Neural progenitor cell (in vitro differentiated cells): ENCODE measurements around the gene RNF121. TPM values are rescaled to one million over a fixed set of nuclear protein-coding genes. Genes with fewer than 3 reads are reported as not detected.

ENCODE experiments used
- DNase-seq: peaks from one replicate; pipeline ENCODE4 v3.0.0-alpha.2; 2016; ENCODE audit warnings: low spot score
- H2AFZ ChIP-seq: fragments of 200-600 bp; sonication (generic); replicated peaks from 2 replicates; pipeline ENCODE4 v1.6.1; 2016; ENCODE audit warnings: antibody characterized with exemption
- H3F3A ChIP-seq: fragments of 200-600 bp; sonication (generic); 2 replicates; pipeline ENCODE4 v1.6.1; 2016; ENCODE audit warnings: antibody characterized with exemption, low read depth
- H3K27ac ChIP-seq: fragments of 200-600 bp; sonication (generic); 2 replicates; pipeline ENCODE4 v1.5.1; 2016; ENCODE audit warnings: mild to moderate bottlenecking
- H3K27me3 ChIP-seq: fragments of 200-600 bp; sonication (generic); 2 replicates; pipeline ENCODE4 v1.6.1; 2016; ENCODE audit warnings: mild to moderate bottlenecking, moderate library complexity
- H3K36me3 ChIP-seq: fragments of 200-600 bp; sonication (generic); 2 replicates; pipeline ENCODE4 v1.5.1; 2016
- H3K4me1 ChIP-seq: fragments of 200-600 bp; sonication (generic); 2 replicates; pipeline ENCODE4 v1.6.1; 2016; ENCODE audit warnings: mixed run types
- H3K4me2 ChIP-seq: fragments of 200-600 bp; sonication (generic); 2 replicates; pipeline ENCODE4 v1.6.1; 2016
- H3K4me3 ChIP-seq: fragments of 200-600 bp; sonication (generic); 2 replicates; pipeline ENCODE4 v1.5.1; 2016
- H3K79me2 ChIP-seq: fragments of 200-600 bp; sonication (generic); 2 replicates; pipeline ENCODE4 v1.6.1; 2016; ENCODE audit warnings: low read depth
- H3K9ac ChIP-seq: fragments of 200-600 bp; sonication (generic); 2 replicates; pipeline ENCODE4 v1.6.1; 2016
- H3K9me3 ChIP-seq: fragments of 200-600 bp; sonication (generic); 2 replicates; pipeline ENCODE4 v1.5.1; 2016; ENCODE audit warnings: low read depth
- H4K20me1 ChIP-seq: fragments of 200-600 bp; sonication (generic); 2 replicates; pipeline ENCODE4 v1.6.1; 2016; ENCODE audit warnings: low read depth
- H3K27ac Mint-ChIP-seq: 3 replicates; pipeline ENCODE4 v1.8.0; 2021; ENCODE audit warnings: mixed read lengths
- H3K27me3 Mint-ChIP-seq: 2 replicates; pipeline ENCODE4 v1.8.0; 2022; ENCODE audit warnings: low read depth, mild to moderate bottlenecking, inconsistent platforms, moderate library complexity, mixed read lengths; ENCODE audit not compliant: insufficient read depth
- H3K36me3 Mint-ChIP-seq: 3 replicates; pipeline ENCODE4 v1.8.0; 2021; ENCODE audit warnings: mixed read lengths
- H3K4me1 Mint-ChIP-seq: 3 replicates; pipeline ENCODE4 v1.8.0; 2021; ENCODE audit warnings: mixed read lengths
- H3K4me3 Mint-ChIP-seq: 3 replicates; pipeline ENCODE4 v1.8.0; 2021; ENCODE audit warnings: mild to moderate bottlenecking, moderate library complexity, mixed read lengths
- H3K9me3 Mint-ChIP-seq: 3 replicates; pipeline ENCODE4 v1.8.0; 2020; ENCODE audit warnings: mixed read lengths
- EZH2 ChIP-seq: fragments of 200-600 bp; sonication (generic); IDR thresholded peaks from 2 replicates; pipeline ENCODE4 v1.6.1; 2017; ENCODE audit warnings: antibody characterized with exemption, mild to moderate bottlenecking, moderate library complexity
- EZH2phosphoT487 ChIP-seq: fragments of 200-600 bp; sonication (generic); IDR thresholded peaks from 2 replicates; pipeline ENCODE4 v1.6.1; 2017; ENCODE audit warnings: antibody characterized with exemption
- total RNA-seq: library from RNA; depleted of rRNA; stranded (reverse); fragments of >200 nt; gene quantifications from 2 replicates; pipeline ENCODE4 v1.2.3, GENCODE V29; 2015; ENCODE audit warnings: low replicate concordance
- TF ChIP-seq, protein P1 (sequence below): fragments of 200-600 bp; sonication (generic); IDR thresholded peaks from 2 replicates; pipeline ENCODE4 v1.5.1; 2017; ENCODE audit warnings: antibody characterized with exemption, mild to moderate bottlenecking

Gene RNF121
- total RNA-seq, 1 donor from 2014 or later, result 16.7 TPM

DNA sequence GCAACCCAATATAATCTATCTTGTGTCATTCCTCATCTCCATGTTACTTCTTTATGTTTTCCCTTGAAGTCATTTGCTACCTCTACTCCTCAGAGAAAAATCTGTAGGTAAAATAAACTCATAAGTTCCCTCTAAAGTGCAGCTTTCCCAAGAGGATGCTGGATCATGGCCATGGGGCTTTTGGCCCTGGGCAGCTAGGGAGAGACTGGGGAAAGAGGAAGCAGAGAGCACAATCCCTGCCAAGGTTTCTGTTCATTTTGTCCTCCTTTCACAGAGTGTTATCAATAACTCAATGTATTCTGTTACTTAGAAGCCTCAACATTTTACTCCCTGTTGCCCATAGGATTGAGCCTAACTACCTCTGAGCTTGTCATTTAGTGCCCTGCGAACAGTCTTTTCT lies 9.0 kb downstream of the RNF121 start:
- H3K27ac ChIP-seq, result no peak overlapping the region
- no peak for TF ChIP-seq EZH2
- TF ChIP-seq EZH2phosphoT487, result no peak
- TF ChIP-seq, protein P1, sequence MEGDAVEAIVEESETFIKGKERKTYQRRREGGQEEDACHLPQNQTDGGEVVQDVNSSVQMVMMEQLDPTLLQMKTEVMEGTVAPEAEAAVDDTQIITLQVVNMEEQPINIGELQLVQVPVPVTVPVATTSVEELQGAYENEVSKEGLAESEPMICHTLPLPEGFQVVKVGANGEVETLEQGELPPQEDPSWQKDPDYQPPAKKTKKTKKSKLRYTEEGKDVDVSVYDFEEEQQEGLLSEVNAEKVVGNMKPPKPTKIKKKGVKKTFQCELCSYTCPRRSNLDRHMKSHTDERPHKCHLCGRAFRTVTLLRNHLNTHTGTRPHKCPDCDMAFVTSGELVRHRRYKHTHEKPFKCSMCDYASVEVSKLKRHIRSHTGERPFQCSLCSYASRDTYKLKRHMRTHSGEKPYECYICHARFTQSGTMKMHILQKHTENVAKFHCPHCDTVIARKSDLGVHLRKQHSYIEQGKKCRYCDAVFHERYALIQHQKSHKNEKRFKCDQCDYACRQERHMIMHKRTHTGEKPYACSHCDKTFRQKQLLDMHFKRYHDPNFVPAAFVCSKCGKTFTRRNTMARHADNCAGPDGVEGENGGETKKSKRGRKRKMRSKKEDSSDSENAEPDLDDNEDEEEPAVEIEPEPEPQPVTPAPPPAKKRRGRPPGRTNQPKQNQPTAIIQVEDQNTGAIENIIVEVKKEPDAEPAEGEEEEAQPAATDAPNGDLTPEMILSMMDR, result no peak
- H3K27ac Mint-ChIP-seq, result no peak overlapping the region
- H3K4me3 ChIP-seq, result no peak overlapping the region
- H2AFZ ChIP-seq, result no peak overlapping the region
- peaks cover 2% of the 10 kb centered on the region for H3K4me1 Mint-ChIP-seq
- H3K9me3 ChIP-seq, result no peaks in the 10 kb centered on the region
- no peaks in the 10 kb centered on the region for H3K27me3 ChIP-seq
- H3K4me1 ChIP-seq, result peaks cover 12% of the 10 kb centered on the region
- DNase-seq, result no peak
- no peaks in the 10 kb centered on the region for H3K36me3 ChIP-seq
- peaks cover 9% of the 10 kb centered on the region for H3K36me3 Mint-ChIP-seq
- no peaks in the 10 kb centered on the region for H3K9me3 Mint-ChIP-seq
- H3F3A ChIP-seq, result no peaks in the 10 kb centered on the region
- H3K27me3 Mint-ChIP-seq, result peaks cover 3% of the 10 kb centered on the region
- no peak overlapping the region for H3K4me3 Mint-ChIP-seq
- no peak overlapping the region for H3K9ac ChIP-seq
- peaks cover 51% of the 10 kb centered on the region for H4K20me1 ChIP-seq
- no peak overlapping the region for H3K4me2 ChIP-seq
- peaks cover 98% of the 10 kb centered on the region for H3K79me2 ChIP-seq

DNA sequence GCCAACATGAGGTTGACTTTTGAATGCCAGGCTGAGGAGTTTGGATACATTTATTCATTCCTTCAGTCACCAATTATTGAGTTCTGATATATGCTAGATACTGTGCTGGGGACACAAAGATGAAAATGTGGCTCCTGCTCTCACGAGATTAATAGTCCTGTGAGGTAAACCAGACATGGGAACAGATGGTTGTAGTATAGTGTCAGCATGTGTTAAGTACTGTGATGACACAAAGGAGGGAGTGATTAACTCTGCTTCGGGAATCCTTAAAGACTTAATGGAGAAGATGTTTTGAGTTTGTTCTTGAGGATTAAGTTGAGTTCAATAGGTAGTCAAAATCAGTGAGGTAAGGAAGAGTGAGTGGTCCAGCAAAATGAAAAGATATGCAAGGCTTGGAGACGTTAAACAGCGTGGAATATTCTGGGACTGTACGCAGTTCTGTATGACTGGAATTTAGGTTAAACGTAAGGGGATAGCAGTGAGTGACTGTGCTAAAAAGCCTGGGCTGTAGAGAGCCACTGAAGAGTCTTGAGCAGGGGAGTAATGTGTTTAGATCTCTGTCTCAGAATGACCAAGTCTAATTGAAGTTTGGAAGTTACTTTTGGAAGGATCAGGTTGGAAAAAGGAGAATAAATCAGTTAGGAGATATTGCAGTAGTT lies 11.8 kb downstream of the RNF121 start:
- Histone ChIP-seq H3K4me2 (peak overlapping the region; percentile 37), H3K4me3 (no peak overlapping the region), H3K27ac (no peak overlapping the region), H3K79me2 (peaks cover 98% of the 10 kb centered on the region), H3K4me1 (peaks cover 19% of the 10 kb centered on the region), H2AFZ (no peak overlapping the region), H3K36me3 (no peaks in the 10 kb centered on the region), H3K9me3 (no peaks in the 10 kb centered on the region), H3F3A (no peaks in the 10 kb centered on the region), H3K27me3 (no peaks in the 10 kb centered on the region), H3K9ac (no peak overlapping the region), H4K20me1 (peaks cover 31% of the 10 kb centered on the region)
- Mint-ChIP-seq H3K4me1 (peaks cover 5% of the 10 kb centered on the region), H3K9me3 (no peaks in the 10 kb centered on the region), H3K27me3 (peaks cover 3% of the 10 kb centered on the region), H3K4me3 (no peak overlapping the region), H3K36me3 (peaks cover 9% of the 10 kb centered on the region), H3K27ac (no peak overlapping the region)
- TF ChIP-seq, protein P1, result no peak
- TF ChIP-seq EZH2 (no peak), EZH2phosphoT487 (no peak)
- DNase-seq, result peak; percentile 33

DNA sequence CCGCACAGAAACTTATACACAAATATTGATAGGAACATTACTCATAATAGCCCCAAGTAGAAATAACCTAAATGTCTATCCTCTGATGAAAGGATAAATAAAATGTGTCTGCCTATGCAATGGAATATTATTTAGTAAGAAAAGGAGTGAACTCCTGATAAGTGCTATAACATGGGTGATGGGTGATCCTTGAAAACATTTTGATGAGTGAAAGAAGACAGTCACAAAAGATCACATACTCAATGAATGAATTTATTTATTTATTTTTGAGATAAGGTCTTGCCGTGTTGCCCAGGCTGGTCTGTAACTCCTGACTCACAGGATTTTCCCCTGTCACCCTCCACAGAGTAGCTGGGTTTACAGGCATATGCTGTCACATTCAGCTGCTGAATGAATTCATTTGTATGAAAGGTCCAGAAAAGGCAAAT lies 17.3 kb downstream of the RNF121 start:
- H3K79me2 ChIP-seq, result peaks cover 95% of the 10 kb centered on the region
- no peak overlapping the region for H3K4me2 ChIP-seq
- H3K27ac Mint-ChIP-seq, result no peak overlapping the region
- H3K9me3 ChIP-seq, result no peaks in the 10 kb centered on the region
- peaks cover 17% of the 10 kb centered on the region for H4K20me1 ChIP-seq
- TF ChIP-seq, protein P1, result no peak
- TF ChIP-seq EZH2 (no peak), EZH2phosphoT487 (no peak)
- H3K4me3 ChIP-seq, result no peak overlapping the region
- H3K4me3 Mint-ChIP-seq, result no peak overlapping the region
- no peaks in the 10 kb centered on the region for H3F3A ChIP-seq
- H3K27me3 Mint-ChIP-seq, result no peaks in the 10 kb centered on the region
- peaks cover 9% of the 10 kb centered on the region for H3K4me1 Mint-ChIP-seq
- peaks cover 7% of the 10 kb centered on the region for H3K4me1 ChIP-seq
- H3K9ac ChIP-seq, result no peak overlapping the region
- no peaks in the 10 kb centered on the region for H3K9me3 Mint-ChIP-seq
- no peaks in the 10 kb centered on the region for H3K36me3 ChIP-seq
- H3K27me3 ChIP-seq, result no peaks in the 10 kb centered on the region
- H3K27ac ChIP-seq, result no peak overlapping the region
- H2AFZ ChIP-seq, result no peak overlapping the region
- H3K36me3 Mint-ChIP-seq, result peaks cover 3% of the 10 kb centered on the region
- no peak for DNase-seq
